Stimulated activated CD4-positive, alpha-beta T cell treated with anti-CD3 and anti-CD28 coated beads, Interleukin-1b, Interleukin-23, amount 100 ng/mL, for 24 hours (primary cell): ENCODE measurements around the gene PDXDC1.
"Not testable (repeated sequence)": the region's sequence is repeated elsewhere in the genome, so short reads cannot be mapped to it uniquely, and the experiment has no call there.

ENCODE experiments used
- DNase-seq, 4 experiments: peaks; one replicate each; pipeline ENCODE4 v3.0.0-alpha.2; 2020; ENCODE audit warnings: low read depth in 4 of 4, low spot score in 1 of 4

The PDXDC1 gene

DNA sequence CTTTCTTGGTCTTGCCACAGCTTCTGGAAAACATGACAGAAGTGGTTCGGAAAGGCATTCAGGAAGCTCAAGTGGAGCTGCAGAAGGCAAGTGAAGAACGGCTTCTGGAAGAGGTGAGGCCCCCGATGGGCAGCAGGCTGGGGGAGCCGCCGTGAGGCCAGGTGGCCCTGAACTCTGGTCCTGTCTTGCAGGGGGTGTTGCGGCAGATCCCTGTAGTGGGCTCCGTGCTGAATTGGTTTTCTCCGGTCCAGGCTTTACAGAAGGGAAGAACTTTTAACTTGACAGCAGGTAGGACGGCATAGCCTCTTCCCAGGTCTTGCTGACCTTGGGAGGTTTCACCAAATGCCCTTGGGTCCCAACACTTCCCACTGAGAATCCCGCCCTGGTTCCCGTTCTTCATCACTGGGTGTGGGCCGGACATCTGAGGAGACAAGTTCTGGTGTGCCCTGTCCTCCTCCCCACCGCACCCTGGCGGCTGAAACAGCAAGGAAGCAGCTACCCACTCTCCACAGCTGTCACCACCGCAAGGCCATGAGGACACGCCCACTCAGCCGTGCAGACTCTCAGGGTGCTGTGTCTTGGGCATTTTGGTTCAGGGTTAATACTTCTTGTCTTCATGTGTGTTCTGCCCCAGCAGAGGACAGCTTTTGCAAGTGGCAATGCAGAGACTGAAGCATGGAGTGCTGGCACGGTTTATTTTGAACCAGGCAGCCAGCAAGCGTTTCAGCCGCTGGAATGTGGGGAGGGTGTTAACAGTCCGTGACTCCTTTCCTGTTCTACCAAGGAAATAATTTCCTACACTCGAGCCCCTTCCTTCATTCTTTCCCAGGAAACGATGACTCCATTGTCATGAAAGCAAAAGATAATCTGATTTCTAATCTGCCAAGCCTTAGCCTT lies 59.7 kb downstream of the PDXDC1 start:
- DNase-seq = no peak

DNA sequence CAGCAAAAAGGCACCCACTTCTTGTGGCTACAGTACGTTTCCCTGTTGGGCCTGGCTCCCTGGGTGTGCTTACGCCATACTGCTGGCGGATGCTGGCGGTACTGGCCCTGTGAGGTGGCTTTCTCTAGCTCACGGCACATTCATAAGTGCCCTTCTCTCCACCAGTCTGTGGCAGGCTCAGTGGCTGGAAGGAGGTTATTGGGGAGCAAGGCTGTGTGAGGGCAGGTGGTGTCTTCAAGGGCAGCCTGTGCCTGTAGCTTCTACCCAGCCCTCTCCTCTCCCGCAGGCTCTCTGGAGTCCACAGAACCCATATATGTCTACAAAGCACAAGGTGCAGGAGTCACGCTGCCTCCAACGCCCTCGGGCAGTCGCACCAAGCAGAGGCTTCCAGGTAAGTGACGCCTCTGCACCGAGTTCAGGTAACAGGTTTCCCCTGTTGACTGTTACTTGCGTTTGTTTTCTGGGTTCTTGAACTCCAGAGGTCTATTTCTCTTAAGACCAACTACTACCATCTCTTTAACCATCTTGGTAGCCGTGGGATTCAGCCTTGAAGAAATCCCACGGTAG lies 60.4 kb downstream of the PDXDC1 start:
- no peak for DNase-seq

GRCh38 chr16:15037003-15037402 lies 62.2 kb downstream of the PDXDC1 start:
- no peak for DNase-seq

DNA sequence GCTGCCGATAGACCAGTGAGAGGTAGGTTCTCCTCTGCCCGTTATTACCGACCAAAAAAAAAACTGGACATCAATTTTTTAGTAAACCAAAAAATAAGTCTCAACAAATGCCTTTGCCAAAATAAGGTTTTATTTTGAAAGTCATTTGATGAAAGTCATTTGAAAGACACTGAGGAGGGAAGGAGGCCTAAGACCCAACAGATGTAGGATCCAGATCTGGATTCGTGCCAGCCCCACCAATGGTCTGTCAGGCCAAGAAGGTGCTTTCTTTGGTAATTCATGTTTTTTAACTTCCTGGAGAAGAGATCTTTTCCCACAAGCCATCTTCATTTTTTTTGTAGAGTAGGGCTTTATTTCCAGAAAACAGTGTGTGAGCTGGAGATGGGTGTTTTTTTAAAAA lies 62.9 kb downstream of the PDXDC1 start:
- no peak for DNase-seq

DNA sequence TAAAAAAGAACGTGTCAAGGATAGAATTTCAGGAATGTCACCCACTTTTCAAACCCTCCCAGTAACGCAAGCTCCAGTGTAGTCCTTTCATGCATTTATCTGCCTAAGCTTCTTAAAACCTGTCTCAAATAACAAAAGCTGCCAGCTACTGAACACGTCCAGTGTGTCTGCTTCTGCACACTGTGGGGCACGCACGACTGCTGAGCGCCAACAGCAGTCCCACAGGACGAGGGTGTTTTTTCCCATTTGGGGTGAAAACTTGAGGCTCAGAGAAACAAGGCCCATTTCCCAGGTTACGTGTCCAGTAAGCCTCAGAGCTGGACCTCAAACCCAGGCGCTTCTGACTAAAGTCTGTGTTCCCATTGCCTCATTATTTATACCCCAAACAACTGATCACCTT lies 63.9 kb downstream of the PDXDC1 start:
- DNase-seq = no peak

- DNase-seq = no peak
Measured at GRCh38 chr16:15041271-15042004, 66.6 kb downstream of the PDXDC1 start.

GRCh38 chr16:15043344-15043743 lies 68.5 kb downstream of the PDXDC1 start:
- DNase-seq = no peak

DNA sequence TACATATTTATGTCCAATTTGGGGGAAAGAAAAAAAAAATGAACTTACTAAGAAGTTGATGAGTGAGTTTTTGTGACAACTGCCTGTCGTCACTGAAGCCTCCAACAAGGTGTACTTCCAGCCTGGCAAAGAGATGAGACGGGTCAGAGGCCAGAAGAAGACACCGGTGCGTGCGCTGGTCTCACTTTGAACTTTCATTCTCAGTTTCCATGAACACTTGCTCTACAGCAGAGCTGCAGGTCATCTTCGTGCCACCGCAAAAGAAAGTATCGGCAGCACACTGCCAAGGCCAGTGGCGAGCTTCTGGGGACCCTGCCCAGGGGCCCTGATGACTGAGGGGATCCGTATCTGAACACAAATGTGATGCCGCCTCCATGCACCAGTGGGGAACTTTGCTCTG lies 69.5 kb downstream of the PDXDC1 start:
- DNase-seq = no peak

DNA sequence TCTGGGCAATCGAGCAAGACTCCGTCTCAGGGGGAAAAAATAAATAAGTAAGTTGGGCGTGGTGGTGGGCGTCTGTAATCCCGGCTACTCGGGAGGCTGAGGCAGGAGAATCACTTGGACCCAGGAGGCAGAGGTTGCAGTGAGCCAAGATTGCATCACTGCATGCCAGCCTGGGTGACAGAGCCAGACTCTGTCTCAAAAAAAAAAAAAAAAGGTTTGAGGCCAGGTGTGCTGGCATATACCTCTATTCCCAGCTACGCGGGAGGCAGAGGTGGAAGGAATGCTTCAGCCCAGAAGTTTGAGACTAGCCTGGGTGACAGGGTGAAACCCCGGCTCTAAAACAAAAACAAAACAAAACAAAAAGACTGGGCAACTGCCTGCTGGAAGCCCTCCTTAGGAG lies 70.4 kb downstream of the PDXDC1 start:
- not testable (repeated sequence) for DNase-seq

DNA sequence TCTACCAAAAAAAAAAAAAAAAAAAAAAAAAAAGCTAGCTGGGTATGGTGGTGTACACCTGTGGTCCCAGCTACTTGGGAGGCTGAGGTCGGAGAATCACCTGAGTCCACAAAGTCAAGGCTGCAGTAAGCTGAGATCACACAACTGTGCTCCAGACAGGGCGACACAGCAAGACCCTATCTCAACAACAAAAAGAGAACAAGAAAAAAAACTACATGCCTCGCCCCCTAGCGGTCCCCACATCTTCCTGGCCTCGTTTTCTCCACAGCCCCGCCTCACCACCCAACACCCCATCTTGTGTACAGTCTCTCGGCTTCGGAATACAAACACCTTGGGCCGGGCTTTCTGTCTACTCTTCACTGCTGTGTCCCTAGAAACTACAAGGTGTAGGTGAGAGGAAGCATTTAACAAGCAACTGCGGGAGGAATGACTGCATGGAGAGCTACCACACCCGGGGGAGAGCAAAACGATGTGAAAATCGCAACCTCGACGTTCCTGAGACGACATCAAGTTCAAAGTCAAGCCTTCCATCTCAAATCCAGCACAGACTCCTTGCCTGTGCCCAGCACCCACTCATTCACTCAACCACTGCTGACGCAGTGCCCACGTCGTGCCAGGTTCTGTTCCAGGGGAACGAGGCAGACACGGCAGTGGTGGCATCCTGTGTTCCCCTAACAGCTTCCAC lies 72.0 kb downstream of the PDXDC1 start:
- DNase-seq = no peak

DNA sequence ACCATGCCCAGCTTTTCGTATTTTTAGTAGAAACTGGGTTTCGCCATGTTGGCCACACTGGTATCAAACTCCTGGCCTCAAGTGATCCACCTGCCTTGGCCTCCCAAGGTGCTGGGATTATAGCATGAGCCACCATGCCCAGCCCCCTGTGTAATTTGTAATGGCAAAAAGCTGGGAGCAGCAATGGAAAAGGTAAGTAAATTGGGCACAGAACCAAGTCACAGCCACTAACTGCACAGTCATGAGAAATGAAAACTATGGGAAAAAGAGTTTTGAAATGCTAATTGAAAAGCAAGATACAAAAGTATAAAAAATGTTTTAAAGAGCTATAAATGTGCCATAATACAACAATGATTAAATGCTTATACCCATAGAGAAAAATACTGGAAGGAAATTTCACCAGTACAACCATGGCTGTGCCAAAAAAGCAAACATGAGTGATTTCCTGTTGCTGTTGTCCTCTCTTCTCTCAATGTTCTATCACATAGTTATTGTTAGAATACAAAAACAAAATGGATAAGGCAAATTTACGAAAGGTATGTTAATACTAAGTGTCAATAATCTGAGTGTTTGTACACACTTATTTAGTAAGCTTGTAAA lies 74.9 kb downstream of the PDXDC1 start:
- DNase-seq = no peak

DNA sequence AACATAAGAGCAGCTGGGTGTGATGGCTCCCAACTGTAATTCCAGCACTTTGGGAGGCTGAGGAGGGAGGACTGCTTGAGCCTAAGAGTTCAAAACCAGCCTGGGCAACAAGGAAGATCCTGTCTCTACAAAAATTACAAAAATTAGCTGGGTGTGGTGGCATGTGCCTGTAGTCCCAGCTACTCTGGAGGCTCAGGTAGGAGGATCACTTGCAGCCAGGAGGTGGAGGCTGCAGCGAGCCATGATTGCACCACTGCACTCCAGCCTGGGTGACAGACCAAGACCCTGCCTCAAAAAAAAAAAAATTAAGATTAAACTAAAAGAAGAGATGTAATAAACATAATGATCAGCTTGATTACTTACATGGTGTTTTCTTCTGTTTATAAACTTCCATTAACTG lies 75.6 kb downstream of the PDXDC1 start:
- DNase-seq = not testable (repeated sequence)

GRCh38 chr16:15051387-15051951 lies 76.6 kb downstream of the PDXDC1 start:
- DNase-seq = no peak

DNA sequence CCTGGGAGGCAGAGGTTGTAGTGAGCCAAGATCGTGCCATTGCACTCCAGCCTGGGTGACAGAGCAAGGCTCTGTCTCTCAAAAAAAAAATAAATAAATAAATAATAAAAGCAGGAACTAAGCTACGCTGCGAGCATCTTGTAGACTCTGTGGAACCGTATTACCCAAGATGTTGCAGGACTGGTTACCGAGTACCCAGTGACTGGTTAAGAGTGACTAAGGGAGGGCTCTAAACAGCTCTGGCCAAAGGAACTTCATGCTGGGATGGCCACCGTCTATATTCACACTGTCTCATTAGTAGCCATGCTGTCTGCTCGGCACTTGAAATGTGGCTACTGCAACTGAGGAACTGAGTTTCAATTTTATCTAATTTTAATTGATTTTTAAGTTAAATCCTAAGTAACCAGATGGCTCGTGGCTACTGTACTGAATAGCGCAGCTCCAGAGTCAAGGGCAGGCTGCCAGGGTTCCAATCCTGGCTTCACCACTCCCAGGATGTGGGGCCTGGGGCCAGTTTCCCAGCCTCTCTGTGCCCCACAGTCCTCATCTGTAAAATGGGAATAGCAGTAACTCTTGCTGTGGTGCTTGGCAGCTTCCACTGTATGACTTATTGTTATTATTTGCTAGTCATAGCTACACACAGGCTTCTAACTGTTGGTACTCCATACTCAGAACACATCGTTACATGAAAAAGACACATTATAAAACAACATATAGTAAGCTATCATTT lies 78.1 kb downstream of the PDXDC1 start:
- DNase-seq = no peak

DNA sequence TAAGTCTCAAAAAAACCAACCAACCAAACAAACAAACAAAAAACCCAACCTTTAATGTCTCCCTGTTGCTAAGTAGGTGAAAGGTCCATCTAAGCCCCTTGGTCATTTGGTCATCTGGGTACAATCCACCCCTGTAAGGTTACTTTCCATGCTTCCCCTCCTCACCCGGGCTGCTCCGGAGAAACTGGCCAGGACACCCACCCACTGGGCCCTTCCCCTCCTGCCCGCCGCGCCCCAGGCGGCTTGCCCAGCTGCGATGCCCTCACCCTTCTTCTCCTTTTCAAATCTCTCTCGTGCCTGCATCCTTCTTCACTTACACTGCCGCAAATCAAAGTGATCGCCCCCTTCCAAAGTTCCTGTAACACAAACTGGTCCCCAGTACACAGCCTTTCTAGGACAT lies 79.1 kb downstream of the PDXDC1 start:
- DNase-seq = no peak

DNA sequence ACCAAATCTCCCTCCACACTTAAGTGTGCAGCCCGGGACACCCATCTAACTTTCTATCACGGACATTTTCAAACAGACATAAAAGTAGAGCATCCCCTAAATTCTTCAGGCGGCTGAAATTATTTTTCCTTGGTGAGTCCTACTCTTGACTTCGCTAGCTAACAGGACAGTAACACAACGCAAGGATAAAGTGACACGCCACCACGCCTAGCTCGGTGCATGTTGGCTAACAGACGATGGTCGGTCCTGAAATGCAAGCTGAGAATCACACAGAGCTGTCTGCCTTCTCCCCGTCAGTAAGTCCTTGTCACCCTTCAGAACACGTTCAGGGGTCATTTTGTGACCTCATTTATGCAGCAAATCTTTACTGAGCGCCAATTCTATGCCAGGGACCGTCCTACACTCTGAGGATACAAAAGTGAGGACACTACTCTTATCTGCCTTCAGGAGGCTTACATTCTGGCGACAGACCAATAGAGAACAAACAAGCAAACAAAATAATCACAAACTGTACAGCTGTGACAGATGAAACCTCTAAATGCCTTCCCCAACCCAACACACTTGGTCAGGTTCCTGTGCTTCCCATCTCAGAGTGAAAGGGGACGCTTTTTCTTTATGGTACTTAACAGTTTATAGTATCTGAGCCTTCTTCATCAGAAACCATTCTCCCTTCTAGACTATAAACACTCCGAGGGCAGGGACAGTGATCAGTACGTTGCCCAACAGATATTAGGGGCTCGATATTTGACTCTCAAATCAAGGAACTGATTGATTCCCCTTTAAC lies 79.7 kb downstream of the PDXDC1 start:
- no peak for DNase-seq

DNA sequence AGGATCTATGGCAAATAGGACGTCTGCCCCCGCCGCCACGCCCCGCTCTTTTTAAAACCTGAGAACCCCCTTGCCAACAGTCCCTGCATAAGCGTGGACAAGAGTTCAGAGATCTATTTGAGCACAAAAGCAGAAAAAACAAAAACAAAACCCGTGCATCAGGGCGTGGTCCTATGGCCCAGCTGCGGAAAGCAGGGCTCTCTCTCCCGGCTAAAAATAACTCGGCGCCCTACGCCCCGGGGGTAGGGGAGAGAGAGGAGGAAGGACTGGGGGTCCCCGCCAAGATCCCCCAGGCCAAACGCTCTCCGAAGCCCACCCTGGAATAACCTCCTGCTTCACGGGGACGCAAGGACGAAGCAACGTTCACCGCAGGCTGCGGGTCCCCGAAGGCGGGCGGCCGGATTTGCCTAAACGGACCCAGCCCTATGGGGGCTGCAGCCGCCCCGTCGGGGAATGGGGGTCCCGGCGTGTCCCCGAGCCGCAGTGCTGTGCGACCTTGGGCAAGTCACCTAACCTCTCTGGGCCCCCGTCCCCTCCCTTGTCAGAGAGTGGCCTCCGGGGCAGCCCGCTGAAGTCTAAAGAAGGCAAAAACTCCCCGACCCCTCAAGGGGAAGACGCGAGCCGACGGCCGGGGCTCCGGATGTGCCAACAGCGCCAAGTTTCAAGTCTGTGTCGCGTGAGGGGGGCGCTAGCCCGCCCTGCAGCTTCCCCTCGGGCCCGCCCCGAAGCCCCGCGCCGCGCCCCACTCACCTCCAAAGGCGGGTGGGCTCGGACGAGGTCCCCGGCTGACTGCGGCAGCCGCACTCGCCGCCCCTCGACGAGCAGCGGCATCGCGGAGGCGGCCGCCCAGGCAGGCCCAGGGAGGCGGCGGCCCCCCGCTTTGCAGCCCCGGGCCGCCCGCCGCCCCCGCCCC lies 80.6 kb downstream of the PDXDC1 start:
- DNase-seq = peak in 3 of 4 experiments; percentile 32 to 50 (median 39)

- no peak for DNase-seq
Measured at GRCh38 chr16:15057681-15058417, 83.0 kb downstream of the PDXDC1 start.
